GM12864 (cell line): ENCODE data around the gene BATF.

Experiments
- DNase-seq: peaks from one replicate; pipeline ENCODE4 v3.0.0-alpha.2; 2011; ENCODE audit warnings: low read depth
- H3K4me3 ChIP-seq: 2 replicates; pipeline ENCODE4 v1.5.1; 2011; ENCODE audit warnings: mild to moderate bottlenecking, low read depth, low read length, control low read depth
- CTCF ChIP-seq: IDR thresholded peaks from 2 replicates; pipeline ENCODE4 v1.5.1; 2011; ENCODE audit warnings: low read depth, mild to moderate bottlenecking, moderate library complexity, low read length, control low read depth, inconsistent platforms; ENCODE audit errors: missing control alignments

The BATF gene

GRCh38 chr14:75559451-75560222 lies 37.4 kb downstream of the BATF start:
- H3K4me3 ChIP-seq = no peak overlapping the region
- no peak for DNase-seq
- TF ChIP-seq CTCF = no peak

- DNase-seq = no peak
- H3K4me3 ChIP-seq = no peak overlapping the region
- TF ChIP-seq CTCF = peak; percentile 93
These were observed 38.8 kb downstream of the BATF start for GRCh38 chr14:75561013-75561432.

- TF ChIP-seq CTCF = no peak
- no peak for DNase-seq
These were observed 39.8 kb downstream of the BATF start for GRCh38 chr14:75562089-75562488.

GRCh38 chr14:75562489-75562888 lies 40.2 kb downstream of the BATF start:
- no peak for TF ChIP-seq CTCF
- no peak overlapping the region for H3K4me3 ChIP-seq
- DNase-seq = no peak

More at GRCh38 chr14:75562089-75562488, 39.8 kb downstream of the BATF start:
- no peak overlapping the region for H3K4me3 ChIP-seq

- TF ChIP-seq CTCF = no peak
- DNase-seq = no peak
- no peak overlapping the region for H3K4me3 ChIP-seq
These were observed 41.7 kb downstream of the BATF start for GRCh38 chr14:75563931-75564330.

GRCh38 chr14:75565056-75565455 lies 42.8 kb downstream of the BATF start:
- TF ChIP-seq CTCF = no peak

GRCh38 chr14:75566321-75566720 lies 44.1 kb downstream of the BATF start:
- no peak for DNase-seq
- no peak overlapping the region for H3K4me3 ChIP-seq
- peak; percentile 4 for TF ChIP-seq CTCF

More at GRCh38 chr14:75565056-75565455, 42.8 kb downstream of the BATF start:
- no peak for DNase-seq
- H3K4me3 ChIP-seq = no peak overlapping the region
